Mucosa of stomach (tissue), 1 donor: ENCODE results near the gene PKNOX2.

Source experiments
- H3K27me3 ChIP-seq: one replicate; pipeline ENCODE4 v1.7.0; 2013; ENCODE audit warnings: mild to moderate bottlenecking, low read length; ENCODE audit not compliant: control insufficient read depth, insufficient read depth
- H3K36me3 ChIP-seq: one replicate; pipeline ENCODE4 v1.7.0; 2013; ENCODE audit warnings: low read length; ENCODE audit not compliant: control insufficient read depth, insufficient read depth
- H3K4me1 ChIP-seq: one replicate; pipeline ENCODE4 v1.7.0; 2013; ENCODE audit warnings: mild to moderate bottlenecking, low read length; ENCODE audit not compliant: control insufficient read depth, insufficient read depth
- H3K4me3 ChIP-seq: one replicate; pipeline ENCODE4 v1.7.0; 2013; ENCODE audit warnings: low read length
- H3K9ac ChIP-seq: one replicate; pipeline ENCODE4 v1.7.0; 2013; ENCODE audit warnings: mild to moderate bottlenecking, low read length, moderate library complexity
- H3K9me3 ChIP-seq: one replicate; pipeline ENCODE4 v1.7.0; 2013; ENCODE audit warnings: mild to moderate bottlenecking, low read length, moderate library complexity; ENCODE audit not compliant: control insufficient read depth
- donor health status: Pancreatic carcinoma.

The PKNOX2 gene

GRCh38 chr11:125325196-125325595 lies 160.6 kb downstream of the PKNOX2 start:
- H3K9ac ChIP-seq = no peak overlapping the region
- no peaks in the 10 kb centered on the region for H3K36me3 ChIP-seq
- no peaks in the 10 kb centered on the region for H3K9me3 ChIP-seq
- no peaks in the 10 kb centered on the region for H3K27me3 ChIP-seq
- no peaks in the 10 kb centered on the region for H3K4me1 ChIP-seq
- no peak overlapping the region for H3K4me3 ChIP-seq

- Histone ChIP-seq H3K4me1 (no peaks in the 10 kb centered on the region), H3K36me3 (no peaks in the 10 kb centered on the region), H3K9ac (no peak overlapping the region), H3K9me3 (no peaks in the 10 kb centered on the region), H3K27me3 (no peaks in the 10 kb centered on the region), H3K4me3 (no peak overlapping the region)
These were observed 161.6 kb downstream of the PKNOX2 start for GRCh38 chr11:125326126-125326525.

GRCh38 chr11:125327518-125328224 lies 163.1 kb downstream of the PKNOX2 start:
- Histone ChIP-seq H3K27me3 (no peaks in the 10 kb centered on the region), H3K9me3 (no peaks in the 10 kb centered on the region), H3K36me3 (no peaks in the 10 kb centered on the region), H3K9ac (no peak overlapping the region), H3K4me3 (no peak overlapping the region), H3K4me1 (no peaks in the 10 kb centered on the region)

DNA sequence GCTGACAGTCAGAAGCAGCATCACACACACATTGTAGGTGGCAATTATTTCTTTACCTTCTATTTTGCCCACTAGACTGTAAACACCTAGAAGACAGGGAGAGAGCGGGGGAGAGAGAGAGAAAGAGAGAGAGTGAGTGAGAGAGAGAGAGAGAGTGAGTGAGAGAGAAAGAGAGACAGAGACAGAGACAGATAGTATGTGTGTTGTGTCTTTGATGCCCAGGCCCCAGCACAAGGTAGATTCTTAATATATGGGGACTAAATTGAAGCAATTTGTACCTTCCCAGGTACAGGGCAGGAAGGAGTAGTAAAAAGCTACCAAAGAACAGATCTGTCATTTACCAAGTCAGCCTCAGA lies 163.7 kb downstream of the PKNOX2 start:
- no peaks in the 10 kb centered on the region for H3K9me3 ChIP-seq
- no peak overlapping the region for H3K4me3 ChIP-seq
- H3K27me3 ChIP-seq = no peaks in the 10 kb centered on the region
- H3K4me1 ChIP-seq = no peaks in the 10 kb centered on the region
- no peaks in the 10 kb centered on the region for H3K36me3 ChIP-seq
- no peak overlapping the region for H3K9ac ChIP-seq

GRCh38 chr11:125329786-125330185 lies 165.2 kb downstream of the PKNOX2 start:
- Histone ChIP-seq H3K9me3 (no peaks in the 10 kb centered on the region), H3K9ac (no peak overlapping the region), H3K4me1 (no peaks in the 10 kb centered on the region), H3K4me3 (no peak overlapping the region), H3K36me3 (no peaks in the 10 kb centered on the region), H3K27me3 (no peaks in the 10 kb centered on the region)

DNA sequence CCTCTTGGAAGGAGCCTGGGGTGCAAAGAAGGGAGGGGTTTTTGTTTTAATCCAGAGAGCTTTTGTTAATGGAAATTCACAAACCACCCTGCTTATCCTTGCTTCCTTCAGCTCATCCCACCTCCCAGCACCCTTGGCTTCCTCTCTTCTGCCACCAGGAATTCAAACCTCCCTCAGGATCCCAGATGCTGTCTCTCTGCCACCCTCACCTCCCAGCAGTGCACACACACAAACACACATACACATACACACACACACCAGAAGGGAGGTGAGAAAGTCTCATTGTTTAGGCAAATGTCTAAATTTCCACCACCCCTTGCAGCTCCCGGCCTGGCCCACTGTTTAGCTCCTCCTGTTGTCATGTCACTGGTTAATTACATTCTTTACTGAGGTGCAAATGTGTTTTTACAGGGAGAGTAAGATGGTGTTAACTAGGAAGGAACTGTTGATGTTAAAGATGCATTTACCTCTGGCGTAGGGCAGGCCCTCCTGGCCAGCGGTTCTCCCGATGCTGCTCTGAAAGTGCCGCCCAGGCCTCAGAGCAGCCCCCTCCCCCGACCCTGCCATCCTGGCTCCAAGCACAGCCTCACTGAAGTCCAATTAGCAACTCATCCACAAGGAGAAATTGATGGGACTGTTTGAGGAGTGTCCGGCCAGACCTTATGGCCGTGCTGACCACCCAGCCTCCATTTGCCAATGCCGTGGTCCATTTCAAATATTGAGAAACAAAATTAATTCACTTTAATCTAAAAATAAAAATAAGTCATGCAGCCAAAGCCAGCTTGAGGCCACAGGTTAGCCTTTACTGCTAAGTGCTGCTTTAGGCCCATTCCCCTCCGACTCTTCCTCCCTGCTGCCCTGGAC lies 166.1 kb downstream of the PKNOX2 start:
- H3K27me3 ChIP-seq = no peaks in the 10 kb centered on the region
- no peak overlapping the region for H3K4me3 ChIP-seq
- H3K9ac ChIP-seq = no peak overlapping the region
- no peaks in the 10 kb centered on the region for H3K4me1 ChIP-seq
- no peaks in the 10 kb centered on the region for H3K36me3 ChIP-seq
- H3K9me3 ChIP-seq = no peaks in the 10 kb centered on the region

DNA sequence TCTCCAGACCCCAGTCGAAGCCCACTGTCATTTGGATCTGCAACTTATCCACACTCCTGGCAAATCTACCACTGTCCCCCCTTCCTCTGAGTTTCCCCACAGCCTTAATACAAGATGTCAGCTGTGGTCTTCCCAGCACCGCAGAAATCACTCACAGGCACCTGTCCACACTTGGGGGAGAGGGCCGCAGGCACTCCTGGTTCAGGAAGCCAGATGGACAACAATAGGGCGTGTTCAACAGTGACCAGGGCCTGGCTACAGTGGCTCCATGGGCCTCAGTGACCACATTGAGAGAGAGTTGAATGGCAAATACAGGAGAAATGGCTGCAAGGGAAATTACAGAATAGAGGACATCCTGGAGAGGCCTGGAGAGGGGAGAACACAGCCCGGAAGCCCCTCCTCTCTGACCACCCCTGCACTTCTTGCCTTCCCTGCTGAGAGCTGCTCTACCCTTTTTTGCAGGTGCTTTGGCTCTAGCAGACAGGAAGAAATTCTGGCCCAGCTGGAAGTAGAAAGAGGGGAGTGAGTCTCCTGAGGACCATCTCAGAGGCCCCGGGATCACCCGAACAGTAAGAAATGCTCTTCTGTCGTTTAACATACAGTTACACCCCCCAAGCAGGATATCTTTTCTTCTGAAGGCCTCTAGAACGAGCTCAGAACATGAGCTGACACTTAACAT lies 166.9 kb downstream of the PKNOX2 start:
- Histone ChIP-seq H3K9ac (no peak overlapping the region), H3K36me3 (no peaks in the 10 kb centered on the region), H3K9me3 (no peaks in the 10 kb centered on the region), H3K4me1 (no peaks in the 10 kb centered on the region), H3K4me3 (no peak overlapping the region), H3K27me3 (no peaks in the 10 kb centered on the region)

GRCh38 chr11:125332821-125333220 lies 168.3 kb downstream of the PKNOX2 start:
- H3K4me3 ChIP-seq = no peak overlapping the region
- H3K9me3 ChIP-seq = no peaks in the 10 kb centered on the region
- H3K9ac ChIP-seq = no peak overlapping the region
- no peaks in the 10 kb centered on the region for H3K36me3 ChIP-seq
- no peaks in the 10 kb centered on the region for H3K27me3 ChIP-seq
- H3K4me1 ChIP-seq = no peaks in the 10 kb centered on the region

GRCh38 chr11:125333354-125334073 lies 169.0 kb downstream of the PKNOX2 start:
- H3K4me1 ChIP-seq = no peaks in the 10 kb centered on the region
- H3K9me3 ChIP-seq = no peaks in the 10 kb centered on the region
- H3K9ac ChIP-seq = no peak overlapping the region
- no peaks in the 10 kb centered on the region for H3K36me3 ChIP-seq
- H3K27me3 ChIP-seq = no peaks in the 10 kb centered on the region
- H3K4me3 ChIP-seq = no peak overlapping the region

DNA sequence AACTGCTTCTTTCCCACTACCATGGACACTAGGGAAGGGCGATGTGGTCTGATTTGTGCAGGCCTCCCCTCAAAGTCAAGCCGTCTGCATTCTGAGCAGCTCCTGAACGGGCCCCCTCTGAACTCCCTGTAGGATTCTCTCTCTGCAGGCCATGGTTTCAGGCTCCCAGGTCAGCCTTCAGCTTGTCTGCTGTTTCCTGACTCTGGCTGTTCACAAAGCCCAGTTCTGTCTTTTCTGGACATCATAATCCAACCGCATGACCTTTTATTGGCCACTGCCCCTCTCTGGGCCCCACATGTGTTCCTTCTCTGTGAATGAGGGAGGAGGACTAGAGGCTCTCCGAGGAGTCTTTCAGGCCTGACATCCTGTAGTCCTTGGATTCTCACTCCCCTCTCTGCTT lies 170.6 kb downstream of the PKNOX2 start:
- H3K36me3 ChIP-seq = no peaks in the 10 kb centered on the region
- H3K27me3 ChIP-seq = no peaks in the 10 kb centered on the region
- no peaks in the 10 kb centered on the region for H3K9me3 ChIP-seq
- no peaks in the 10 kb centered on the region for H3K4me1 ChIP-seq
- H3K9ac ChIP-seq = no peak overlapping the region
- H3K4me3 ChIP-seq = no peak overlapping the region

- H3K9me3 ChIP-seq = no peaks in the 10 kb centered on the region
- no peaks in the 10 kb centered on the region for H3K4me1 ChIP-seq
- H3K36me3 ChIP-seq = no peaks in the 10 kb centered on the region
- no peak overlapping the region for H3K9ac ChIP-seq
- H3K4me3 ChIP-seq = no peak overlapping the region
- H3K27me3 ChIP-seq = no peaks in the 10 kb centered on the region
These were observed 173.6 kb downstream of the PKNOX2 start for GRCh38 chr11:125337836-125338834.
